GM18505 (cell line): ENCODE data around the gene NOXRED1.
"Not testable (repeated sequence)": the region's sequence is repeated elsewhere in the genome, so short reads cannot be mapped to it uniquely, and the experiment has no call there.

Experiments used
- ATAC-seq: cut with Tn5 transposase; IDR thresholded peaks from one replicate; pipeline ENCODE4 v1.9.1; 2021; ENCODE audit not compliant: unreplicated experiment
- POLR2A ChIP-seq: IDR thresholded peaks from 4 replicates; pipeline ENCODE4 v1.6.1; 2011; ENCODE audit warnings: borderline replicate concordance; ENCODE audit not compliant: insufficient read depth, insufficient read length; ENCODE audit errors: extremely low read depth

The NOXRED1 gene

GRCh38 chr14:77438596-77438995 is 15.3 kb upstream of the NOXRED1 start:
- no peak for ATAC-seq
- TF ChIP-seq POLR2A: no peak

- ATAC-seq: no peak
- no peak for TF ChIP-seq POLR2A
Observed at GRCh38 chr14:77436042-77436441, 12.7 kb upstream of the NOXRED1 start.

DNA sequence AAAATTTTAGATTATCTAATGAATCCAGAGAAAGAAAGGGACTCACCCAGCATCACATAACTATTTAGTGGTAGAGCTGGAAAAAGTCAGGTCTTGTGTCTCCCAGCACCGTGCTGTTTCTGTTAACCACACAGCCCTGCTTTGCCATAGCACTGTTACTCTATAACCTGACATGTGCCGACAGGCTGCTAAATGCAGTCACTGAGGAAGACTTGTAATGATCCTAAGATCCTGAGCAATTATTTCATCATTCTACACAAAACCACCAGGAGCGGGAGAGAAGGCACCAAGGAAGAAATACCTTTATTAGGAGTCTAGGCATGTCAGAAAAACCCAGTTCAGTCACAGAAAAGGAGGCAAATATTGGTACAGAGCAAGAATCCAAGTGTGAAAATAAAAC is 3.1 kb upstream of the NOXRED1 start:
- TF ChIP-seq POLR2A: no peak
- ATAC-seq: no peak

DNA sequence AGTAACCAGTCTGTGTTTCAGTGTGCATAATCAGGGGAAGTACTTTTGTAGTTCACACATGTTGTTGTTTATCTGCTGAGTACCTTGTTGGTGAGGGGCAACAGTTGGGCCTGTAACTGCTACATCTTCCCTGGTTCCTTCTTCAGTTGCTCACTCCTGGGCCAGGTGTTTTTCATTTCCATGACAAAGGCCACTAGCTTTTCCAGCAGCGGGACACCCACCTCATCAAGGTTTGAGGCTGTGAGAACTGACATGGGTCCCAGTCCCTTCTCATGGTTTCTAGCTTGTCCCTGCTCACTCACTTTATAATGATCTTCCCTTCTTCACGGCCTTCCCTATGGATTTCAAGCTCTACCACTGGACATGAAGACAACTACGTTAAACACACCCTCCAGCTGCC is 1.5 kb upstream of the NOXRED1 start:
- ATAC-seq: no peak
- no peak for TF ChIP-seq POLR2A

DNA sequence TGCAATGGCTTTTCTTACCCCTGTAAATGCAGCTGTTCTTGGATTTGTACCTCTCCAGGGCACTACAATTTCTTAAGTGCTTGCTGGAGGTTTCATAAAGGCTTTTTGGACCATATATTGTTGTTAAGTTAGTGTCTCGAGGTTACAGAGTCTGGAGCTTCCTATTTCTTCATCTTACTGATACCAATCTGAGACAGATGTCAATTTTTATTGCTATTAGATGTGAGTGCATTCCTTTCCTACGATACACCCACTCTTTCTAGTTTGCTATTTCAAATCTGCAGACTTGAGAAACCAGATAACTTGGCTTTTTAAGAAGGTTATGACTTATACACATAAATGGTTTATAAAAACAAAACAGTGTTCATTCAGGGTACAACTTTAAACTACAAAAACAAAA is 2.1 kb downstream of the NOXRED1 start:
- no peak for ATAC-seq
- no peak for TF ChIP-seq POLR2A

DNA sequence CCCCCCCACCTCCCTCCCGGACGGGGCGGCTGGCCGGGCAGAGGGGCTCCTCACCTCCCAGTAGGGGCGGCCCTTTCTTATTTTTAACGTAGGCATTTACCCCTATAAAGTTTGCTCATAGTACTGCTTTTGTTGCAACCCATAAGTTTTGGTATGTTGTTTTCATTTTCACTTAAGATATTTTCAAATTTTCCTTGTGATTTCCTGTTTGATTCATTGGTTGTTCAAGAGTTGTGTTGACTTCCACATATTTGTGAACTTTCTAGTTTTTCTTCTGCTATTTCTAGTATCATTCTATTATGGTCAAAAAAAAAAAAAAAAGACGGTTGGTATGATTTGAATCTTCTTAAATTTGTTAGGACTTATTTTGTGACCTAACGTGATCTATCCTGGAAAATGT is 6.5 kb downstream of the NOXRED1 start:
- no peak for ATAC-seq
- no peak for TF ChIP-seq POLR2A

GRCh38 chr14:77416098-77416497 is 7.2 kb downstream of the NOXRED1 start:
- not testable (repeated sequence) for ATAC-seq

GRCh38 chr14:77415403-77416030 is 7.8 kb downstream of the NOXRED1 start:
- not testable (repeated sequence) for ATAC-seq

- ATAC-seq: no peak
- no peak for TF ChIP-seq POLR2A
Observed at GRCh38 chr14:77409131-77409533, 14.2 kb downstream of the NOXRED1 start.

- ATAC-seq: no peak
- TF ChIP-seq POLR2A: no peak
Observed at GRCh38 chr14:77407158-77407557, 16.2 kb downstream of the NOXRED1 start.

DNA sequence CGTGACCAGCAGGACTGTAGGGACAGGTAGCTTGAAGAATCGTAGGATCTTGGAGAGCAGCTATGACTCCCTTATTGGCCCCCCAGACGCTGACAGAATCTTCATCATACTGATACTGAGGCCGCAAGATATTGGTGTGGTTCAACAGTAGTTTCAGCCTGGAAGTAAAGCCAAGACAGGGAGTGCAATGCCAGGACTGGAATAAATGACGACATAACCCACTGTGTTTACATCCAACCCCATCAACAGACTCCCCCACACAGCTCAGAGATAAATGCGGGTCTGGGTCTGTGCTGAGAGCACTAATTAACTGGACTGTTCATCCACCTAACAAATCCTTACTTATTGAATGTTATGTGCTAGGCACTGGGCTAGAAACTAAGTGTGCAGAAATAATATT is 16.6 kb downstream of the NOXRED1 start:
- TF ChIP-seq POLR2A: no peak
- no peak for ATAC-seq

DNA sequence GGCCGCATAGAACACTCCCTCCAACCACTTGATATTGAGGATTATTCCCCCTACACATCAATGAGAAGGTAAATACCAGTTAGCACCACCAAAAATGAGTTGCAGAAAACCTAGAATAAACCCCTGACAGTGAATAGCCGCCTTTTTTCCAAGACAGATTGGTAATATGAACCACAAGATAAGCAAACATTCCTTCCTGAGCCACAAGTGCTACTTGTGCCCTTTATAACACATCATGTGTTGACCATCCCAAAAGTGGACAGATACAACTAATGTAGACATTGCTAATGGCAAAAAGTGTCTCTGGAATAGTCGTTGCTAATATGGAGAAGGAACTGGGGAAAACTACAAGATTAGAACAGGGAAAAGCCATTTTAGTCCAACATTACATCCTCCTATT is 17.2 kb downstream of the NOXRED1 start:
- no peak for TF ChIP-seq POLR2A
- no peak for ATAC-seq

GRCh38 chr14:77403768-77404167 is 19.6 kb downstream of the NOXRED1 start:
- TF ChIP-seq POLR2A: no peak
- ATAC-seq: no peak

- TF ChIP-seq POLR2A: no peak
- no peak for ATAC-seq
Observed at GRCh38 chr14:77400216-77400615, 23.1 kb downstream of the NOXRED1 start.

- no peak for TF ChIP-seq POLR2A
- no peak for ATAC-seq
Observed at GRCh38 chr14:77390188-77390587, 33.1 kb downstream of the NOXRED1 start.
